Activated CD4-positive, alpha-beta T cell treated with anti-CD3 and anti-CD28 coated beads for 36 hours (primary cell): ENCODE data around the gene PRRC2A. TPM values are rescaled to one million over a fixed set of nuclear protein-coding genes. Genes with fewer than 3 reads are reported as not detected.

Source experiments
- ATAC-seq: fragments of 200-7000 bp; cut with Tn5 transposase; one replicate; pipeline ENCODE4 v1.10.0; 2021; ENCODE audit warnings: mild to moderate bottlenecking, moderate library complexity
- CTCF ChIA-PET: fragments of 350-600 bp; sonication (Branson Sonifier 250); formaldehyde crosslinking; loops from one replicate; lab custom pipeline; 2021; ENCODE audit warnings: antibody characterized with exemption; lab: Charles Lee
- POLR2A ChIA-PET: fragments of 350-600 bp; sonication (Branson Sonifier 250); formaldehyde crosslinking; loops from one replicate; lab custom pipeline; 2021; ENCODE audit warnings: antibody characterized with exemption, inconsistent platforms; lab: Charles Lee
- DNase-seq: peaks from one replicate; pipeline ENCODE4 v3.0.0-alpha.2; 2020
- H3K27ac Mint-ChIP-seq: one replicate; pipeline ENCODE4 v1.8.0; 2021; ENCODE audit warnings: mixed read lengths
- H3K27me3 Mint-ChIP-seq: one replicate; pipeline ENCODE4 v1.8.0; 2021; ENCODE audit warnings: mixed read lengths
- H3K36me3 Mint-ChIP-seq: one replicate; pipeline ENCODE4 v1.8.0; 2021; ENCODE audit warnings: low read depth, mixed read lengths
- H3K4me1 Mint-ChIP-seq: one replicate; pipeline ENCODE4 v1.8.0; 2021; ENCODE audit warnings: mixed read lengths
- H3K4me3 Mint-ChIP-seq: one replicate; pipeline ENCODE4 v1.8.0; 2021; ENCODE audit warnings: mild to moderate bottlenecking, moderate library complexity, mixed read lengths
- H3K9me3 Mint-ChIP-seq: one replicate; pipeline ENCODE4 v1.8.0; 2021; ENCODE audit warnings: low read depth, mixed read lengths
- intact Hi-C, 2 experiments: fragments of 100-400 bp; cut with DNase I in 1 of 2; cut with micrococcal nuclease in 1 of 2; formaldehyde crosslinking; loops; one replicate each; pipeline versions ENCODE4 v1.14.2 to v1.15.1; 2022 to 2024; cut with DNase I, micrococcal nuclease
- microRNA-seq: library from miRNA; unstranded; fragments of <30 nt; microRNA quantifications from one replicate; pipeline ENCODE4 v1.2.0, GENCODE V29; 2021; ENCODE audit warnings: borderline replicate concordance
- total RNA-seq, 2 experiments: library from RNA; stranded (reverse); gene quantifications; one replicate each; pipeline ENCODE4 v1.2.3, GENCODE V29; 2021

The PRRC2A gene
- total RNA-seq, 2 experiments from 2014 or later, result 255 to 280 TPM

- no peaks in the 10 kb centered on the region for H3K27me3 Mint-ChIP-seq
- H3K9me3 Mint-ChIP-seq, result no peaks in the 10 kb centered on the region
- H3K27ac Mint-ChIP-seq, result no peak overlapping the region
- ChIA-PET POLR2A (interaction anchor here (0.6 kb wide), 1 partner anchor 271 kb away, joined by 4 read pairs; the partner anchor contains the start of genes NELFE and SKIC2), CTCF (no interaction called here)
- no peak for ATAC-seq
- peaks cover 12% of the 10 kb centered on the region for H3K36me3 Mint-ChIP-seq
- DNase-seq, result no peak
- intact Hi-C loops, result loop anchor here in 1 of 2 experiments (10.0 kb wide), 1 partner anchor 267 kb away; the partner anchor contains the start of genes NELFE and SKIC2
- H3K4me3 Mint-ChIP-seq, result no peak overlapping the region
- H3K4me1 Mint-ChIP-seq, result peaks cover 7% of the 10 kb centered on the region
These were observed 66.8 kb downstream of the PRRC2A start for GRCh38 chr6:31687321-31687720.

Small RNA genes lying within 50 kb of the gene (microRNA-seq; reads per million reads assigned to microRNA genes)
- gene MIR6832, result 1.4 reads per million

Other genes with a start within 250 kb of the PRRC2A start
- gene MICA, start 217.1 kb upstream of the PRRC2A start, total RNA-seq, result 1 to 10 TPM; 6.3 to 7.1 TPM
- gene MICB, start 122.6 kb upstream of the PRRC2A start, total RNA-seq, result 10 to 100 TPM; 19.6 to 19.7 TPM
- not detected for gene MCCD1, start 91.8 kb upstream of the PRRC2A start, total RNA-seq
- gene DDX39B, start 78.7 kb upstream of the PRRC2A start, total RNA-seq, result 100 to 1,000 TPM; 517 to 569 TPM
- gene ATP6V1G2, start 74.1 kb upstream of the PRRC2A start, total RNA-seq, result 1 to 10 TPM; 1.9 to 2.1 TPM
- 10 to 100 TPM; 18.1 to 19.0 TPM for gene NFKBIL1, start 73.1 kb upstream of the PRRC2A start, total RNA-seq
- gene LTA, start 48.4 kb upstream of the PRRC2A start, total RNA-seq, result 100 to 1,000 TPM; 396 to 570 TPM
- 10 to 100 TPM; 82.3 to 93.3 TPM for gene TNF, start 45.1 kb upstream of the PRRC2A start, total RNA-seq
- 10 to 100 TPM; 44.9 to 73.3 TPM for gene LTB, start 38.3 kb upstream of the PRRC2A start, total RNA-seq
- 10 to 100 TPM in 1 of 2 experiments, 1 to 10 TPM in 1; 9.1 to 11.1 TPM for gene LST1, start 34.4 kb upstream of the PRRC2A start, total RNA-seq
- 1 to 10 TPM; 5.4 to 6.6 TPM for gene NCR3, start 27.7 kb upstream of the PRRC2A start, total RNA-seq
- gene AIF1, start 5.5 kb upstream of the PRRC2A start, total RNA-seq, result 10 to 100 TPM; 89.2 to 96.1 TPM
- gene BAG6, start 31.9 kb downstream of the PRRC2A start, total RNA-seq, result 100 to 1,000 TPM; 334 to 339 TPM
- 1 to 10 TPM; 3.4 to 4.0 TPM for gene APOM, start 35.2 kb downstream of the PRRC2A start, total RNA-seq
- 10 to 100 TPM; 10.1 to 11.7 TPM for gene C6orf47, start 40.1 kb downstream of the PRRC2A start, total RNA-seq
- gene GPANK1, start 44.3 kb downstream of the PRRC2A start, total RNA-seq, result 10 to 100 TPM; 35.2 to 42.8 TPM
- 100 to 1,000 TPM; 239 to 346 TPM for gene CSNK2B, start 45.4 kb downstream of the PRRC2A start, total RNA-seq
- gene LY6G5B, start 49.3 kb downstream of the PRRC2A start, total RNA-seq, result 10 to 100 TPM; 11.3 to 15.5 TPM
- 1 to 10 TPM; 1.2 to 1.5 TPM for gene LY6G5C, start 60.4 kb downstream of the PRRC2A start, total RNA-seq
- gene ABHD16A, start 82.6 kb downstream of the PRRC2A start, total RNA-seq, result 10 to 100 TPM; 20.9 to 25.1 TPM
- not detected for gene LY6G6F, start 86.2 kb downstream of the PRRC2A start, total RNA-seq
- not detected for gene LY6G6D, start 94.6 kb downstream of the PRRC2A start, total RNA-seq
- gene LY6G6C, start 101.0 kb downstream of the PRRC2A start, total RNA-seq, result not detected
- not detected for gene MPIG6B, start 102.7 kb downstream of the PRRC2A start, total RNA-seq
- gene DDAH2, start 108.6 kb downstream of the PRRC2A start, total RNA-seq, result 1 to 10 TPM; 4.4 to 5.6 TPM
- 100 to 1,000 TPM; 357 to 438 TPM for gene CLIC1, start 115.8 kb downstream of the PRRC2A start, total RNA-seq
- gene MSH5, start 119.3 kb downstream of the PRRC2A start, total RNA-seq, result 100 to 1,000 TPM in 1 of 2 experiments, 10 to 100 TPM in 1; 92.1 to 126 TPM
- gene SAPCD1, start 141.9 kb downstream of the PRRC2A start, total RNA-seq, result 10 to 100 TPM; 12.2 to 13.2 TPM
- gene VWA7, start 156.6 kb downstream of the PRRC2A start, total RNA-seq, result 1 to 10 TPM; 1.4 to 1.5 TPM
- 100 to 1,000 TPM; 147 to 169 TPM for gene VARS1, start 175.0 kb downstream of the PRRC2A start, total RNA-seq
- 100 to 1,000 TPM; 112 to 124 TPM for gene LSM2, start 186.3 kb downstream of the PRRC2A start, total RNA-seq
- gene HSPA1L, start 194.6 kb downstream of the PRRC2A start, total RNA-seq, result 1 to 10 TPM; 1.9 to 2.2 TPM
- 10 to 100 TPM; 56.1 to 64.7 TPM for gene HSPA1A, start 194.8 kb downstream of the PRRC2A start, total RNA-seq
- 10 to 100 TPM; 54.6 to 61.1 TPM for gene HSPA1B, start 207.0 kb downstream of the PRRC2A start, total RNA-seq
- 10 to 100 TPM; 11.6 to 11.8 TPM for gene NEU1, start 242.1 kb downstream of the PRRC2A start, total RNA-seq